GM18867 (cell line): Measurements from ENCODE around the gene KCNN4.

Source experiments
- ATAC-seq: cut with Tn5 transposase; IDR thresholded peaks from one replicate; pipeline ENCODE4 v1.9.1; 2021; ENCODE audit warnings: mild to moderate bottlenecking, moderate library complexity; ENCODE audit not compliant: unreplicated experiment

The KCNN4 gene

DNA sequence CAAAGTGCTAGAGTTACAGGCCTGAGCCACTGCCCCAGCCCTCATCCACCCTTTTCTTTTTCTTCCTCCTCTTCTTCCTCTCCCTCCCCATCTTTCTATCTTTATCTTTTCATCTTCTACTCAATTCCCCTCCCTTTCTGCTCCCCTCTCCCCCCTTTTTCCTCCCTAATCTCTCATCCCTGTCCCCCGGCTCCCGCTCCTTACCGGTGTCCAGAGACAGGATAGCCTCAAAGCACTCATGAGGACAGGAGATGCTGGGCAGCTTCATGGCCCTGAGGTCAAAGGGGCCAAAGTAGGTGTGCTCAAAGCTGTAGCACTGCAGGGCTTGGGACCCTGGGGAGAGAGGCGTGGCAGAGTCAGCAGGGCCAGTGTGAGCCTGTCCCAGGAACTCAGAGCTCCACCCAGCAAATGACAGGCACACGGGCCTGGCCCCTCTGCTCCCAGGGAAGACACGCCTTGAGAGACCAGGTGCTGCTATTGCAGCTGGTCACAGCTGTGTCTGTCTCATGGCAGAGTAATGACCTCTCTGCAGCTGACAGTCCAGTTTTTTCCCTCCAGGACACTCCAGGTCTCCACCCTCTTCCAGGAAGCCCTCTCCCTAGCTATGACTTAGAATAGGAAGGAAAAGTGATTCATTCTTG lies 18.8 kb upstream of the KCNN4 start:
- ATAC-seq, result no peak

DNA sequence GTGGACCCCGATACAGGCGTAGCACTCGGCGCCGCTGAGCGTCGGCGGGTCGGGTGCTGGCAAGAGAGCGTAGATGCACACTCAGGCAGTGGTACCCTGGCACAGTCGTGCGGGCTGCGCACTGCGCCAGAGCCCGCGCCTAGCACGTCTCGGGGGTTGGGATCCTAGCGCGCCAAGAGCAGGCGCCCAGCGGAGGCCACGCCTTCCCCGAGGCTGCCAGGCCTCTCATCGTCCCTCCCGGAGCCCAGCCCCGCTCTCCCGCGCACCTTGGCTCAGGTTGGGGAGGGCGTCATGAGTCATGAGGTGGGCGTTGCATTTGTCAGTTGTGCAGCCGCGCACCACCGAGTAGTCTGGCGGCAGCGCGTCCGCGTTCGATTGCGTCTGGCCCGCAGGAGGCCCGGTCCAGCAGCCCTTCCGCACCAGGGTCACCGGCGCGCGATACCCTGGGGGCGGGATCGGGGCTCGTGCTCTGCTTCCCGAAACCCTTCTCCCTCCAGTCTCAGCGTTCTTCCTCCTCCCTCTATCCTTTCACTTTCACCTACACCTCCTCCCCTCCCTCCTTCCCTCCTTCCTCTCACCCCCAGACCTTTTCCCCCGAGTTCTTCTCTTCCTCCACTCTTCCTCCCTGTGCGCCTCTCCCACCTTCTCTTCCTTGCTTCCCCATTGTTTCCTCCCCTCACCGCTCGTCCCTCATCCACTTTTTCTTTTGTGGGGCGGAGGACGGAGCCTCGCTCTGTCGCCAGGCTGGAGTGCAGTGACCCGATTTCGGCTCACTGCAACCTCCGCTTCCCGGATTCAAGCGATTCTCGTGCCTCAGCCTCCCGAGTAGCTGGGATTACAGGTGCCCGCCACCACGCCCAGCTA lies 18.0 kb upstream of the KCNN4 start:
- ATAC-seq, result no peak

DNA sequence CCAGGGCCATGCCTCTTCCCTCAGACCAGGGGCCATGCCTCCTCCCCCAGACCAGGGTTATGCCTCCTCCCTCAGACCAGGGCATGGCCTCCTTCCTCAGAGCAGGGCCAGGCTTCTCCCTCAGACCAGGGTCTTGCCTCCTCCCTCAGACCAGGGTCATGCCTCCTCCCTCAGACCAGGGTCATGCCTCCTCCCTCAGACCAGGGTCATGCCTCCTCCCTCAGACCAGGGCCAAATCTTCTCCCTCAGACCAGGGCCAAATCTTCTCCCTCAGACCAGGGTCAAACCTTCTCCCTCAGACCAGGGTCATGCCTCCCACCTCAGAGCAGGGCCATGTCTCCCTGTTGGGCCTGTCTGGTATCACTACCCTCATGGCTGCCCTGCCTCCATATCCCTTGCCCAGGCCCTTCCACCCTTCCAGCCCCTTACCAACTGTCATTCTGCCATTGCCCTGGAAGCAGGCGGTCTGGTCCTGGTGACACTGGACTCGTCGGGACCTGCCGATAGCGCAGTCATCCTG lies 17.3 kb upstream of the KCNN4 start:
- ATAC-seq, result no peak

DNA sequence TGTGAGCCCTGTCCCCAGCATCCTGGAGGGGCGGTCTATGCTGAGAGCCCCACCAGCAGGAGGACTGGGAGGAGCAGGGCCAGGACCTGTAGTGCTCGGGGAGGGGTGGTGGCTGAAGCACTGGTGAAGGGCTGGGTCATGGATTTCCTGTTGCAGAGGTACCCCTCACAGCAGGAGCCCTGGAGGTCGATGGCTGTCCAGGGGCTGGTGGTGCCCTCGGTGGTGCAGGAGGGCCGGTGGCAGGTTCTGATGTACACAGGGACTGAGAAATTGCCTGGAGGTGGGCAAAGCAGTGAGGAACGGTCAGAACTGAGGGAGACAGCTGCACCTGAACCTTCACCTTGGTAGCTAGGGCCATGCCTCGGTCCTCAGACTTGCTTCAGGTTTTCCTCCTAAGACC lies 16.8 kb upstream of the KCNN4 start:
- no peak for ATAC-seq

DNA sequence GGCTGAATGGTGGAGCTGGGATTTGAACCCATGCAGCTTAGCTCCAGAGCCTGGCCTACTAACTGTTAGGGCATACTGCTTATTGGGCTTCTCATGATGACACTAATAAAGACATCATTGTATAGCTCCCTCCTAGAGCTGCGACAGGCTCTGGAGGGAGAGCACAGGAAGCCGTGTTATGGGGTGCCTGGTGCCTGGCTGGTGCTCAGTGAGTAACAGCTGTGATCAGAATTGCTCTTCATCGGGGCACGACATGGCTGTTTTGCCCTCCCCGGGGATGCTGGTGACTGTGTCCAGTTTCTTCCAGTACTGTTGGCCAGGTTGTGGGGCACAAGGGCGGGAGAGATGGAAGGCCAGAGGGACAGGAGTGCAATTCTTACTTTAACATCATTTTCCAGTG lies 16.3 kb upstream of the KCNN4 start:
- ATAC-seq, result no peak

DNA sequence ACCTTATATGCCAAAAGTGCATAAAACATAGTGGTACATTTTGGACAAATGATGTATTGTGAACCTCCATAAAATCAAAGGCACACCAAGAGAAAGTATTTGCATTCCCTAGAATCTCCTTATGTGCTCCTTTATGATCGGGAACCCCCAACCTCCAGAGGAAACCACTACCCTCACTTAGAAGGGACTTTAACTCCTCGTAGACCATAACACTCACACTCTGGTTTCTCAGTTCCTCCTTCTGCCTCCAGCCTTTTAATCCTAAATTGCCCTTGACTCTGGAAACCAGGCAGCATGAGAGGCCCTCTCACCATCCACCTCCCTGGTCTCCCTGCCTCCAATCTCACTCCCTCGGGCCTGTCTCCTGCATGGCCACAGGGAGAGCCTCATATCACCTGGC lies 9.8 kb upstream of the KCNN4 start:
- ATAC-seq, result no peak

DNA sequence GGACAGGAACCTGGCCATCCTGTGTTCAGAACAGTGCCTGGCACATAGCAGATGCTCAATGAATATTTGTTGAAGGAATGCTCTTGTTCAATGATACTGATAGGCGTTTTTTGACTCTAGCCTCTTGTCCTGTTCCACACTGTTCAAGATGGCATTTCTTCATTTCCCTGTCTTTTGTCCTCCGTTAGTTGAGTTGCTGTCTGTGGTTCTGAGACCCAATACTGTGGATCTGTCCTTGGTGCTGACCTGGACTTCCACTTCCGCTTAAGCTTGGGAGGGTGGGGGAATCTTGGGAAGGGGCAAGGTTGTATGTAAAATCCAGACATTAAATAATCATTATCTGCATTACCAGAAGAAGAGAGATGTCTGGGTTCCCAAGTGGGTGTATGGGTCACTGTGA lies 8.3 kb upstream of the KCNN4 start:
- no peak for ATAC-seq

DNA sequence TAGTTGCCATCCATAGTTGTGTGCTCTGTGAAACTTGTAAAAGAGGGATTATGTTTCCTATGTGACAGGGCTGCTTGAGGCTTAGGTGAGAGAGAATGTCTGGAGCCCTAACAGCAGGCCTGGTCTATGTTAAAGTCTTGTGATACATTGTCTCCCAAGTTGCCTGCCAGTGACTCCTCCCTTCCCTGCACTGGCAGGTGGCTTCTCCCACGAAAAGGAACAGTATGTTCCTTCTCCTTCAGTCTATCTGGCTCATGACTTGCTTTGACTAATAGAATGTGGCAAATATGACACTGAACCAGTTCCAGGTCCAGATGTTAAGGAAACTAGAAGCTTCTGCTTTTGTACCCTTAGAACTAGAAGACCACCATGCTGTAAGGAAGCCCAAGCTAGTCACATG lies 5.9 kb upstream of the KCNN4 start:
- ATAC-seq, result no peak

DNA sequence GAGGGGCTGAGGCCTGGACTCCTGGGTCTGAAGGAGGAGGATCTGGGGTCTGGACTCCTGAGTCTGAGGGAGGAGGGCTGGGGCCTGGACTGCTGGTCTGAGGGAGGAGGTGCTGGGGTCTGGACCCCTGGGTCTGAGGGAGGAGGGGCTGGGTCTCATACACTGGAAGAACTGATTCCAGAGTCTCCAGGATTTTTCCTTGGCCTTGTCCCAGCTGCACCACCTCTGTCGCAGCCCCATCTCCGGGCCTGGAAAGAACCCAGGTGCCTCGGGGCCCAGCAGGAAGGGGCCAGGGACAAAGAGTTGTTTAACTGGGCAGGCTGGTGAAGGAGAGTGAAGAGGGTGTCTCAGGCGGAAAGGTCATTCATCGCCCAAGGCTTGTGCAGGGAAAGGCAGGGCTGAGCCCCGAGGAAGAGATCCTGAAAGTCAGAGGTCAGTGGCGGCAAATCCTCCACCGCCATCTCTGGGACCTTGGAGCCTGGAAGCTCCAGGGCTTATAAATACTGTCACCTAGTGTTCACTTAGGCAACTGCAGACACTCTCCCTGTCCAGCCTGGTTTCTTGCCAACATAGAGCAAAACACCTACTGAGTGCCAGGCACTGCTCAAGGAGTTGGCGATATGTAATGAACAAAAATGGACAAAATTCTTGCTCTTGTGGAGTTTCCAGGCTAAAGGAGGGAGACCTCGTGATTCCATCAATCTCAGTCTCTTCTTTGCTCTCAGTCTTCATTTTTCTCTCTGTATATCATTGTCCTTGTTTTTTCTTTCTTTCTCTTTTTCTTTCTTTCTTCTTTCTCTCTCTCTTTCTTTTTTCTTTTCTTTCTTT lies 4.4 kb upstream of the KCNN4 start:
- ATAC-seq, result peak; percentile 34

DNA sequence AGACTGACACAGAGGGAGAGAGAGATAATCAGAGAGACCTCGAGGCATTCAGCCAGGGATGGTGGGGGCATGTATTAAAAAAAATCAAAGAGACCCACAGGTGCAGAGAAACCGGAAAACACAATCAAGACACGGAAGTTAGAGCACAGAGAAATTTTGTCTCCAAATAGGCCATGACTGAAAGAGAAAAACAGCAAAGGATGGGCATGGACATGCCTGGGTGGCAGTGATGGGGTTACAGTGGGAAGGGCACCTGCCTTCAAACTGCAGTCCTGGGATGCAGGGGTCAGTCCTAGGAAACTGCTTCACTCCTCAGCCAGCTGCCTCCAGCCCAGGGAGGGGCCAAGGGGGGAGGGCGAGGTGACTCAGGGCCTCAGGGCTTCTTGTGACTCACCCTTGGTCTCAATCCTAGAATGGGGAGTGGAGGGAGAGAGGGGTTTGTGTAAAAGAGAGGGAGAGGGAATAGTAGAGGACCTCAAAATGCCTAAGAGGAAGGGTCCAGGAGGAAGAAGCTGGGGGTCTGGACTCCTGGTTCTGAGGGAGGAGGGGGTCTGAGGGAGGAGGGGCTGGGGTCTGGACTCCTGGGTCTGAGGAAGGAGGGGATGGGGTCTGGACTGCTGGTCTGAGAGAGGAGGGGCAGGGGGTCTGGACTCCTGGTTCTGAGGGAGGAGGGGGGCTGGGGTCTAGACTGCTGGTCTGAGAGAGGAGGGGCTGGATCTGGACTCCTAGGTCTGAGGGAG lies 3.6 kb upstream of the KCNN4 start:
- no peak for ATAC-seq

DNA sequence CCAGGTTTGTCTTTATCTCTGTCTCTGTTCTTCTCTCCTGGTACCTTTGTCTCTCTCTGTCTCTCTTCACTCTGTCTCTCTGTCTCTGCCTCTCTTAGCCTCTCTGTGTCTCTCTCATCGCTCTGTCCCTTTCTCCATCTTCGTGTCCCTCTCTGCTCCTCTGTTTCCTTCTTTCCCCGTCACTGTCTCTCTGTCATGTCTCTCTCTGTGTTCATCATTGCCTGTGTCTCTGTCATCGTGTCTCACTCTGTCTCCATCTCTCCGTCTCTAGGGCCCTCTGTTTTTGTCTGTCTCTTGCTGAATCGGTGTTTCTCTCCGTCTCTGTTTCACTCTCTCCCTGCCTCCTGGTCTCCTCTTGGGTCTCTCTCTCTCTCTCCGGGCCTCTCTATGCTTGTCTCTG lies 2.9 kb upstream of the KCNN4 start:
- ATAC-seq, result no peak

DNA sequence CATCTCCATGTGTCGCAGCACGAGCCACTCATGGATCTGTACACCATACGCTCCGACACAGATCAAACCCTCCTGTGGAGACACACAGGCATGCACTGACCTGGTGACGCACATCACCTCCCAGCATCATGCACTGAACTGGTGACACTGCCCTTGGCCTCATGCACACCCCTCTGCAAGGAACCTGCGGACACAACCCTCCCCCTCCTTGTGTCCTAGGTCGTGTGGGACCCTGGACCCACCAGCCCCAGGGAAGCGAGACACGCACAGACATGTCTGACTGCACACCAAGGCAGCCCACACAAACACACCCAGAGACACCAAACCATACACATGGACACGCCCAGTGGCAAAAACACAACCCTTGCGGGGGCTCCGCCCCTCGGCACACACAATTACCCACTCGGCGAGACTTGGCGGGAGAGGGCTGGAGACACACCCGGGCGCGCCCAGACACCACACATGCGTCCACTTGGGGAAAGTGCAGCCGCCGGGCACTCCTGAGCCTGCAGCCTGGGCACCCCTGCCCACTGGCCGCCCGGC lies 2.0 kb upstream of the KCNN4 start:
- ATAC-seq, result no peak

DNA sequence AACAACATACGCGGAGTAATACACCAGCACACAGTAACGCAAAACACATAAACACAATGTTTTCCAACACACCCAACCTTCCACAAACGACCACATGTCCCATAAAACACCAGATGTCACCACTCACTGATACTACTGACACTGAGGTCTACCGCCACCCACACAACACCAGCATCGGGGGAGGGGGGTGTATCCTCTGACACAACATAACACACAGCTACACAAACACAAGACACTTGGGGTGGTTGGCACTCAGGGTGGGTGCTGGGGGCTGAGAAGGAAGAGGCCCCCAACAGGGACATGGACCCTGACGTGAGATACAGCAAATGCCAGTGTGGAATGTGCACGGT lies 1.5 kb upstream of the KCNN4 start:
- no peak for ATAC-seq

DNA sequence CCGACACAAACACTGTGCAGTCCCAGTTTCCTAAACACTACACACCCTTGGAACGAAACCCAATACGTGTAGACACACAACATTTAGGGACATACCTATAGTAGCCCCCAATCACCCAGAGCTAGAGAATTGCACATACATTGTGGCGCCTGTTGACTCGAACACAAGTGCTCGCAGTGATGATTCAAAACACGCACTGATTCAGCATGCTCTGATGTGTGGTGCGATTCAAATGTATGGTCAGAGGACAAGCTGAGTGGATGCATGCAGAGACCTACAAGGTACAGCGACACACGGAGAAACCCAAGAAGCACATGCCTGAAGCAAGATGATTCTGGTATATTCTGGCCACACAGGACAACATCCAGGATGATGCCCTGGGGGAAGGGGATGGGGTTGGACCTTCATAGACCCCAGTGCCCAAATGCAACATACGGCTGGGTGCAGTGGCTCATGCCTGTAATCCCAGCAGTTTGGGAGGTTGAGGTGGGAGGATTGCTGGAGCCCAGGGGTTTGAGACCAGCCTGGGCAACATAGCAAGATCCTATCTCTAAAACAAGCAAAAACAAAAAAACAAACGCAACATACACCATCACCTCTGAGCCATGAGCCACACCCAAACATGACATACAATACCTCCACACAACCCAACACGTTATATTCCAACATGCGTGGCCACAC lies 997 bp upstream of the KCNN4 start:
- no peak for ATAC-seq

DNA sequence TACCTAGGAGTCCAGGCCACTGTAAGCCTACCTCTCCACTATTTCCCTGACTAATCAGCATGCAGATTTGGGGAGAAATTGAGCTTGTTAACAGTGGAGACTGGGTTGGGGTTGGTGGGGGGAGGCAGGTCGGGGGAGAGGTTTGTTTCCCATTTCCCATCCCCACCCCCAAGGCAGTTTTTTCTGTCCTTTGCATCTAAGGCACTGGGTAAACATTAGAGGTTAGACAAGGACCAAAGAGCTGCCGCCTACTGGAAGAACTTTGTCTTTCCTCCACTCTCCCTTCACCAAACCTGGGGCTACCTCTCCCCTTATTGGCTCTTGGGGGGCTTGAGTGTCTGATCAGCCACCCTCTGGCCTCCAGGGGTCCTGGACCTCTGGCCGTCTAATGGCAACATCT lies 953 bp downstream of the KCNN4 start:
- ATAC-seq, result no peak

DNA sequence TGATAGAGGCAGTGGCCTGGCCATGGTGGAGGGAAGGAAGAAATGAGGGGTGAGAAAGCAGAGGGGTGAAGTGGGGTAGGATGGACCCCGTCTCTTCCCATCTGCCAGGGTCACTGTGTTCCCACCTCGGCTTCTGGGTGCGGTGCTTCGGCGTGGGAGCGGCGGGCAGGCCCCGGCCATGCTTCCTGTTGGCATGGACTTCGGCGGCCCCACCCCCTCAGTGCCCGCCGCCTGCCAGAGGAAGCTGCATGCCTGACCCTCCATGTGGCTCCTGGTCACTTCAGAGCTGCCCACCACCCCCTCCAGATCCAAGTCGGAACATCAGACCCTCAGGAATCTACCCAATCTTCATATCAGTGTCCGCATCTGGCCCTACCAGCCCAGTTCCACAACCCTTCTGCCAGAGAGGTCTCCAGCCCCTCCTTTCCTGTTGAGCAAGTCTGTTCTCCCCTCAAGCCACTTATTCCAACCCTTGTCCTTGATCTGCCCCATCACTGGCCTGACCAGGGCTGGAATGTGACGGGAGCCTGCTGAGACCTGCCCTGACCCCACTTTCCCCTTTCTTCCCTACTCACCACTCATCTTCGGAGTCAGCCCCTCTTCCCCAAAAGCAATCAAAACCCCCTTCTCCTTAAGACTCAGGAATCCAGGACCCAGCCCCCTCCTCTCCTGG lies 1.5 kb downstream of the KCNN4 start:
- no peak for ATAC-seq

DNA sequence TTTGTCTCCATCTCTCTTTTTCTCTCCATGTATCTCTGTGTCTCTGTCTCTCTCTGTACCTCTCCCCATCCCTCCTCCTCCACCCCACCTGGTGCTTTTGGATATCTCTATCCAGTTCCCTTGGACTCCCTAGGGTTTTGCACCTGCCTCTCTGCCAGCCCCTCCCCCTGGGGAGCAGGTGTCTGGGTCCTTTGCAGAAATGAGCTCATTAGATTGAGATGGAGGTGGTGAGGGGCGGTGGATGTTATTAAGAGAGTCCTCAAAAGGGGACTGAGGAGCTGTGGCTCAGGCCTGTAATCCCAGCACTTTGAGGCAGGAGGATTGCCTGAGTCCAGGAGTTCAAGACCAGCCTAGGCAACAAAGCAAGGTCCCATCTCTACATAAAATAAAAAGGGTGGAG lies 2.1 kb downstream of the KCNN4 start:
- ATAC-seq, result no peak

DNA sequence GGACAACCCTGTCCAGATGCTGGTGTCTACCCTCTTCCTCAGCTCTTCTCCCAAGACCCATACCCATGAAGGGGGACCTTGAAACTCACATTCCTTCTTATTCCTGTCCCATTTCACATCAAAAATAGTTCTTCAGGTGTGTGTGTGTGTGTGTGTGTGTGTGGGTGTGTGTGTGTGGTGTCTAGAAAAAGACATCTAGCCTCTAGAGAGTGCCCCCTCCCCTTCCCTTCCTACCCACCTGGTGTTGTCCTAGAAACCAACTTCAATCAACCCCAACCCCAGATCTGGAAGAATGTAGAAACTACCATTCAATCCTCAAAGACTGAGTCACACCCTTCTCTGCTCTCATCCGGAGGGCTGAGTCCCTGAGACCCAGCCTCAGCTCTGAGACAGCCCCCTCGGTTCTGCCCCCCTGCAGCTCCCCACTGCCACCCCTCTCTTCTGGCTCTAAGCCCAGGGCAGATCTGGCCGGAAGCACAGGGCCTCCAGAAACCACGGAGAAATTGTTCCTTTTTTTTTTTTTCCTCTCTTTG lies 3.5 kb downstream of the KCNN4 start:
- ATAC-seq, result no peak

DNA sequence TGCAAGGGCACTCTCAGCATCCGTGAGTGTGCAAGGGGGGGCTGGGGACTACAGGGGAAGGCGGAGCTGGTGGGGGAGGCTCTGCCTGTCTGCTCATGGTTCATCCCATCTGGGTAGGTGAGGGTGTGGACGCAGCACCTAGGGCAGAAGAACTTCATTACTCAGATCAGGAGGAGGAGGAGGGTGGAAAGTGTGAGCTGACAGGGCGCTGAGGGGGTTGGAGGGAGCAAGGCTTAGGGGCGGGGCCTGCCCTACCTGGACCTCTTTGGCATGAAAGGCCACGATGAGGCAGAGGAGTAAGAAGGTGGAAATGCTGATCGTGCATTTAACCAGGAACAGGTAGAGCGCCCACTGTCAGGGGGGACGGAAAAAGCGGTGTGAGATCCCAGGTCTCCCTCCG lies 4.5 kb downstream of the KCNN4 start:
- ATAC-seq, result no peak
